ENCODE data around the gene NAP1L5.

NAP1L5 gene

GRCh38 chr4:88722276-88722780 is 24.7 kb upstream of the NAP1L5 start:
- DNase-seq (ENCODE audit: low read depth, low spot score): no peak

DNA sequence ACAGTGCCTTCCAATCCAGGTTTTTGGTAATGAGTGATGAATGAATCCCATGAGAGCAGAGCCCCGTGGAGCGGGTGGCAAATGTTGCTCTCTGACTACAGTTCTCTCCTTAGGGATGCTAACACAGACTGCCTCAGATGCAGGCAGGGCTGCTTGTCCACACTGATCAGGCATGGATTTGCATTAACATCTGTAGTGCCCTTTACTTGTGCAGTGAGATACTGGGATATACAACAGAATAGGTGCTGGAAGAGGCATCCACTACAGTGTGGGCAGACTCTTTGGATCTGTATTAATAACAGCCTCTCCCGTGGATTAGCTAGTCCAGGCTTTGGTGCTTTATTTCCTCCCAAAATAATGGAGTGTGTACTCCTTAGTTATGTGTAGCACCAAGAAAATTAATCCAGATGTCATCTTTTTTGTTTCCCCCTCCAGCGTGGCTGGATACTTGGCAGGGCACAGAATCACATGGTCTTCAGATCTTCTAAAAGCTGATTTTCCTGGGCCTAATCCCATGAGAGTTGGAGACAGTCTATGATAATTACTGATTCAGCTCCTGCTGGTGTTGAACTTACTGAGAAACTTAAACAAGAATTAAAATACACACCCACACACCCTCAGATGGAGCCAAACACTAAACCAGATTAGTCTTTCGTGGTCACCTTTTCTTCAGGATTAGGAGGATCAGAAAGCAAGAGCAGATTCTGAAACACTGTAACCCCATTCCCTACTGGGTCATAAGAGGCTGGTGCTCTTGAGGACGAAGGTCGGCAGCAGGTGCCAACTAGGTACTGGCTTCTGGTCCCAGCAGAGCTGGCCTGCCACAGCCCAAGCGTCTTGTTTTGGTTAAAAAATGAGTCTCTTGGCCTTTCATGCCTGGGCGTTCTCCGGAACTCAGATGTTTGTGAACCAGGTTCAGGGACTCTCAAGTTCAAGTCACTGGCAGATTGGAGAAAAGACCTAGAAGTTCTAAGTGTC is 23.1 kb upstream of the NAP1L5 start:
- DNase-seq (ENCODE audit: low read depth, low spot score): no peak

DNA sequence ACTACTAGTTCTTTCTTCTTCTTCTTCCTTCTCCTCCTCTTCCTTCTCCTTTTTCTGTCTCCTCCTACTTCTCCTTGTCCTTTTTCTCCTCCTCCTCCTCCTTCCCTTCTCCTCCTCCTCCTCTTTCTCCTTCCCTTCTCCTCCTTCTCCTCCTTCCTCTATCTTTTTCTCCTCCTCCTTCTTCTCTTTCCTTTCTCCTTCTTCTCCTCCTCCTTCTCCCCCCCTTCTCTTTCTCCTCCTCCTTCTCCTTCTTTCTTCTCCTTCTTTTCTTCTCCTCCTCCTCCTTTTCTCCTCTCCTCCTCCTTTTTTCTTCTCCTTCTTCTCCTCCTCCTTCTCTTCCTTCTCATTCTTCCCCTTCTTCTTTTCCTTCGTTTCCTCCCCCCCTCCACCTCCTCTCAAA is 21.8 kb upstream of the NAP1L5 start:
- no peak for DNase-seq (ENCODE audit: low read depth, low spot score)

GRCh38 chr4:88718098-88718497 is 20.5 kb upstream of the NAP1L5 start:
- DNase-seq (ENCODE audit: low read depth, low spot score): no peak

DNA sequence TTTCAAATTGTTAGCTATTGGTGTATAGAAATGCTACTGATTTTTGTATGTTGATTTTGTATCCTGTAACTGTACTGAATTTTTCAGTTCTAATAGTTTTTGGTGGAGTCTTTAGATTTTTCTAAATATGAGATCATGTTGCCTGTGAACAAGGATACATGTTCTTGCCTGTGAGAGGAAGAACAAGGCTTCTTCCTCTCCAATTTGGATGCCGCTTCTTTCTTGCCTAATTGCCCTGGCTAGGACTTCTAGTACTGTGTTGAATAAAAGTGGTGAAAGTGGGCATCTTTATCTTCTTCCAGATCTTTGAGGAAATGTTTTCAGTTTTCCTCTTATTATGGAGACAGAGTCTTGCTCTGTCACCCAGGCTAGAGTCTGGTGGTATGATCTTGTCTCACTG is 16.2 kb upstream of the NAP1L5 start:
- DNase-seq (ENCODE audit: low read depth, low spot score): no peak

- no peak for DNase-seq (ENCODE audit: low read depth, low spot score)
Observed at GRCh38 chr4:88709989-88710388, 12.4 kb upstream of the NAP1L5 start.

DNA sequence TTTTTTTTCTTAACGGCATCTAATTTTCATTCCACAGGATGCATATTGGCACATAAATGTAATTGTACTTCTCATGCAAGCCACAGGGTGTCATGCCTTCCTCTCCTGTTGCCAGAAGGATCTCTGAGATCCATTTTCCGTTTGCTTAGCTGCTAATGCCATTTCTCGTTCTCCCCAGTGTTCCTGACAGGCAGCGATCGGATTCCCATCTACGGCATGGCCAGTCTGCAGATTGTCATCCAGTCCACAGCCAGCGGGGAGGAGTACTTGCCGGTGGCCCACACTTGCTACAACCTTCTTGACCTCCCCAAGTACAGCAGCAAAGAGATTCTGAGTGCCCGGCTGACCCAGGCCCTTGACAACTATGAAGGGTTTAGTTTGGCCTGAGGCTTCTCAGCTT is 8.9 kb upstream of the NAP1L5 start:
- peak; percentile 30 for DNase-seq (ENCODE audit: low read depth, low spot score)

GRCh38 chr4:88705805-88706492 is 8.3 kb upstream of the NAP1L5 start:
- DNase-seq (ENCODE audit: low read depth, low spot score): no peak

- no peak for DNase-seq (ENCODE audit: low read depth, low spot score)
Observed at GRCh38 chr4:88705223-88705622, 7.6 kb upstream of the NAP1L5 start.

DNA sequence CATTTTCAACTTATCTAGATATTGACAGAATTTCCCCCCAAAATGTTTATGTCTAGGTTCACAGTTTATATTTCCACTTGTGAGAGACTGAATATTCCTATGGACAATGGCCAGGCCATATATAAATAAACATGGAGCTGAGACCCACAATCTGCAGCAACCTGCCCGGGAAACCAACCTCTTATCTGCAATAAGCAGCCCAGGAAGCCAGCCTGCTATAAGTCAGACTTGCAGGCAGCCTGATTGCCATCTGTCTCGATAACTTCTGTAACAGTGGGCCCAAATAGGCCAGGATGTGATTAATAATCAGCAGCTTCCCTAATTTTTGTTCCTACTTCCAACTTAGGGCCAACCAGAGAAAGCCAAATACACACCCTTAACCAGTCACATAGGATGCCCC is 5.2 kb upstream of the NAP1L5 start:
- DNase-seq (ENCODE audit: low read depth, low spot score): no peak

- DNase-seq (ENCODE audit: low read depth, low spot score): no peak
Observed at GRCh38 chr4:88698519-88698918, 890 bp upstream of the NAP1L5 start.

DNA sequence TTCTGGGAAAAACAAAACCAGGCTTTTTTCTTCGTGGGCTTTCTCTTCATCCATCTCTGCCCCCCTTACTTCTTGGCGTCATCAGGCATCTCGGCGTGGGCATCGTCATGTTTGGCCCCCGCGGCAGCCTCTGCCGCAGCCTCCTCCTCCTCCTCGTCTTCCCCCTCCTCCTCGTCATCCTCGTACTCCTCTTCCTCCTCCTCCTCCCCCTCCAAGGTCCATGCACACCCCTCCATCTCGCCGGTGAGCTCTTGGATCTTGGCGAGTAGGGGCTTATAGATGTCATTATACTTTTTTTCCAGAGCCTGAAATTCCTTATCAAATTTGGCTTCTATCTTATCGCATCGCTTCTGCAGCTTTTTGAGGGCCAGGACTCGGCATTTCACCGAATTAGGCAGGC is 488 bp downstream of the NAP1L5 start:
- no peak for DNase-seq (ENCODE audit: low read depth, low spot score)

DNA sequence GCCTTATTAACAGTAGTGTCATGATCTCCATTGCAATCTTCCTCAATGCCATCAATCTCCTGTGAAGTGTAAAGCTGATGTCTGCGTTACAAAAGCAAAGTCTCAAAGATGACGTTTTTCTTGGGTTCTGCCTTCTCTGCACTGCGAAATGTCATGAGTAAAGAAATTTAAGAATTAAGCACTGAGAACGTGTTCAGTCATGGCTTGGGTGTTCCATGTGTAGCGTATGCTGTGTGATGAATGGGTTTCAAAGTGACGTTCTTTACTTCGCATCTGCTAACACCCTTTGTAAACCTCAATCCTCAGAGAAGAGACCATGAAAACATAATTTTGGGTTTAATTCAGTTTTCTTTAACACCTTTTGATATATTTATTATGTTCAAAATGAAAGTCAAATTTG is 999 bp downstream of the NAP1L5 start:
- no peak for DNase-seq (ENCODE audit: low read depth, low spot score)

- DNase-seq (ENCODE audit: low read depth, low spot score): no peak
Observed at GRCh38 chr4:88693792-88694191, 3.8 kb downstream of the NAP1L5 start.

GRCh38 chr4:88690355-88690754 is 7.3 kb downstream of the NAP1L5 start:
- DNase-seq (ENCODE audit: low read depth, low spot score): no peak

- DNase-seq (ENCODE audit: low read depth, low spot score): no peak
Observed at GRCh38 chr4:88681209-88681608, 16.4 kb downstream of the NAP1L5 start.

- no peak for DNase-seq (ENCODE audit: low read depth, low spot score)
Observed at GRCh38 chr4:88675543-88675942, 22.1 kb downstream of the NAP1L5 start.

GRCh38 chr4:88674979-88675378 is 22.6 kb downstream of the NAP1L5 start:
- DNase-seq (ENCODE audit: low read depth, low spot score): no peak

DNA sequence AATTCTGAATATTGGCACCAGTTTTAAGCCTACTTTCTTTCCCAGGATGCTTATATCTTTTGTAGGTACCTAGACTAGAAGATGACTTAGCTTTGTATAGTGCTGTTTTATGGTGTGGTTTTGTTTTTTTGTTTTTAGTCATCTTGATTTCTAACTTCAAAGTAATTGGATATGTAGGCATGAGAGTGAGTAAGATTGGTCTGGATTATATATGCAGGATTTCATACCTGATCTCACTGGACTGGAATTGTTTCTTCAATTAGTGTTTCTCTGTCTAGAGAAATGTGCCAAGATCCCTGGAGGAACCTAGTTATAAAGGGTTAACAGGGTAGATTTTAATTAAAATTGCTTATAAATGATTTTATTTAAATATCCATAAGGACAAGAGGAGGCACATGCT is 23.1 kb downstream of the NAP1L5 start:
- DNase-seq (ENCODE audit: low read depth, low spot score): no peak

- no peak for DNase-seq (ENCODE audit: low read depth, low spot score)
Observed at GRCh38 chr4:88673886-88674285, 23.7 kb downstream of the NAP1L5 start.

- DNase-seq (ENCODE audit: low read depth, low spot score): no peak
Observed at GRCh38 chr4:88672987-88673386, 24.6 kb downstream of the NAP1L5 start.

GRCh38 chr4:88661739-88662138 is 35.9 kb downstream of the NAP1L5 start:
- no peak for DNase-seq (ENCODE audit: low read depth, low spot score)
